Neural cell (in vitro differentiated cells): ENCODE data around the gene C5orf24. TPM values are rescaled to one million over a fixed set of nuclear protein-coding genes. Genes with fewer than 3 reads are reported as not detected.

Experiments used
- H2AFZ ChIP-seq: fragments of 200-600, 300-800 bp; sonication (generic), shearing (Covaris generic); 2 replicates; pipeline ENCODE4 v1.6.0; 2014; ENCODE audit warnings: low read depth, mild to moderate bottlenecking, antibody characterized with exemption, low read length, moderate library complexity
- H3F3A ChIP-seq: fragments of 200-600 bp; shearing (Covaris generic); 2 replicates; pipeline ENCODE4 v1.6.1; 2016; ENCODE audit warnings: mild to moderate bottlenecking, moderate library complexity, mixed read lengths, antibody characterized with exemption, low read length; ENCODE audit not compliant: insufficient read depth, poor library complexity, severe bottlenecking
- H3K27ac ChIP-seq: fragments of 200-600, 300-800 bp; sonication (generic), shearing (Covaris generic); 2 replicates; pipeline ENCODE4 v1.5.1; 2014; ENCODE audit warnings: mild to moderate bottlenecking, low read length, moderate library complexity
- H3K27me3 ChIP-seq: fragments of 300-800, 200-600 bp; sonication (generic), shearing (Covaris generic); 2 replicates; pipeline ENCODE4 v1.6.0; 2014; ENCODE audit warnings: mild to moderate bottlenecking, low read depth, low read length, moderate library complexity; ENCODE audit not compliant: insufficient read depth
- H3K36me3 ChIP-seq: fragments of 300-800, 200-600 bp; sonication (generic), shearing (Covaris generic); 2 replicates; pipeline ENCODE4 v1.5.1; 2014; ENCODE audit warnings: mild to moderate bottlenecking, antibody characterized with exemption, low read length, moderate library complexity; ENCODE audit not compliant: insufficient read depth
- H3K4me2 ChIP-seq: fragments of 300-800, 200-600 bp; sonication (generic), shearing (Covaris generic); 2 replicates; pipeline ENCODE4 v1.6.0; 2014; ENCODE audit warnings: mild to moderate bottlenecking, low read length
- H3K4me3 ChIP-seq: fragments of 300-800, 200-600 bp; sonication (generic), shearing (Covaris generic); 2 replicates; pipeline ENCODE4 v1.5.1; 2014; ENCODE audit warnings: mild to moderate bottlenecking, low read length, moderate library complexity
- H3K79me2 ChIP-seq: fragments of 200-600 bp; shearing (Covaris generic); replicated peaks from 2 replicates; pipeline ENCODE4 v1.6.0; 2014; ENCODE audit warnings: mild to moderate bottlenecking, low read length, moderate library complexity; ENCODE audit not compliant: insufficient read depth
- H3K9ac ChIP-seq: fragments of 300-800, 200-600 bp; sonication (generic), shearing (Covaris generic); 2 replicates; pipeline ENCODE4 v1.6.1; 2016; ENCODE audit warnings: mild to moderate bottlenecking, low read length, mixed read lengths
- H3K9me2 ChIP-seq: fragments of 200-600 bp; shearing (Covaris generic); 2 replicates; pipeline ENCODE4 v1.6.1; 2016; ENCODE audit warnings: mild to moderate bottlenecking, low read length, mixed read lengths; ENCODE audit not compliant: insufficient read depth
- H3K9me3 ChIP-seq: fragments of 200-600, 300-800 bp; sonication (generic), shearing (Covaris generic); 2 replicates; pipeline ENCODE4 v1.6.1; 2016; ENCODE audit warnings: mild to moderate bottlenecking, mixed run types, low read length, moderate library complexity, mixed read lengths
- H4K20me1 ChIP-seq: fragments of 200-600 bp; shearing (Covaris generic); 2 replicates; pipeline ENCODE4 v1.6.1; 2016; ENCODE audit warnings: mild to moderate bottlenecking, mixed run types; ENCODE audit not compliant: insufficient read depth
- CTCF ChIP-seq: fragments of 450-650 bp; IDR thresholded peaks from 2 replicates; pipeline ENCODE4 v1.5.1; 2014; ENCODE audit warnings: antibody characterized with exemption, mild to moderate bottlenecking, moderate library complexity; ENCODE audit not compliant: poor library complexity, severe bottlenecking
- EP300 ChIP-seq: fragments of 450-650 bp; conservative IDR thresholded peaks from 2 replicates; pipeline ENCODE4 v1.6.1; 2014; ENCODE audit warnings: antibody characterized with exemption, mild to moderate bottlenecking, moderate library complexity; ENCODE audit not compliant: poor library complexity, severe bottlenecking
- EZH2 ChIP-seq: fragments of 200-600, 300-800 bp; shearing (Covaris generic), sonication (generic); IDR thresholded peaks from 2 replicates; pipeline ENCODE4 v1.6.1; 2014; ENCODE audit warnings: antibody characterized with exemption, low read length, borderline replicate concordance, mild to moderate bottlenecking; ENCODE audit not compliant: insufficient read depth, poor library complexity, severe bottlenecking
- MXI1 ChIP-seq: fragments of 450-650 bp; conservative IDR thresholded peaks from 2 replicates; pipeline ENCODE4 v1.6.1; 2014; ENCODE audit warnings: antibody characterized with exemption, mild to moderate bottlenecking; ENCODE audit not compliant: poor library complexity, severe bottlenecking
- POLR2AphosphoS5 ChIP-seq: IDR thresholded peaks from 2 replicates; pipeline ENCODE4 v1.6.1; 2012
- RAD21 ChIP-seq: fragments of 450-650 bp; conservative IDR thresholded peaks from 2 replicates; pipeline ENCODE4 v1.6.1; 2014; ENCODE audit warnings: antibody characterized with exemption, mild to moderate bottlenecking, moderate library complexity
- REST ChIP-seq: IDR thresholded peaks from 2 replicates; pipeline ENCODE4 v1.6.1; 2012; ENCODE audit warnings: borderline replicate concordance
- SMC3 ChIP-seq: fragments of 450-650 bp; conservative IDR thresholded peaks from 2 replicates; pipeline ENCODE4 v1.6.1; 2014; ENCODE audit warnings: antibody characterized with exemption, mild to moderate bottlenecking, moderate library complexity; ENCODE audit not compliant: poor library complexity
- TAF1 ChIP-seq: IDR thresholded peaks from 2 replicates; pipeline ENCODE4 v1.6.1; 2012; ENCODE audit warnings: low read depth
- polyA plus RNA-seq: library from polyadenylated mRNA; depleted of rRNA; stranded (reverse); fragments of >200 nt; gene quantifications from 2 replicates; pipeline ENCODE4 v1.2.3, GENCODE V29; 2014

The C5orf24 gene
- polyA plus RNA-seq, 1 donor from 2014 or later: 71.7 TPM

- H3K27me3 ChIP-seq: no peaks in the 10 kb centered on the region
- H4K20me1 ChIP-seq: no peaks in the 10 kb centered on the region
- H3K27ac ChIP-seq: no peak overlapping the region
- H3K4me2 ChIP-seq: no peak overlapping the region
- no peaks in the 10 kb centered on the region for H3K9me3 ChIP-seq
- peaks cover 3% of the 10 kb centered on the region for H3K36me3 ChIP-seq
- H3F3A ChIP-seq: no peaks in the 10 kb centered on the region
- peaks cover 3% of the 10 kb centered on the region for H3K79me2 ChIP-seq
- H2AFZ ChIP-seq: no peak overlapping the region
- no peak overlapping the region for H3K4me3 ChIP-seq
- H3K9me2 ChIP-seq: no peaks in the 10 kb centered on the region
- TF ChIP-seq CTCF: no peak
- TF ChIP-seq RAD21: no peak
- no peak for TF ChIP-seq TAF1
- no peak for TF ChIP-seq SMC3
- TF ChIP-seq REST: no peak
- TF ChIP-seq MXI1: no peak
- TF ChIP-seq EZH2: no peak
- no peak for TF ChIP-seq EP300
- TF ChIP-seq POLR2AphosphoS5: no peak
- no peak overlapping the region for H3K9ac ChIP-seq
These were observed 41.9 kb downstream of the C5orf24 start for GRCh38 chr5:134887593-134888159.

GRCh38 chr5:134889335-134889734 lies 43.6 kb downstream of the C5orf24 start:
- H3K4me2 ChIP-seq: no peak overlapping the region
- no peak overlapping the region for H2AFZ ChIP-seq
- no peak overlapping the region for H3K27ac ChIP-seq
- no peaks in the 10 kb centered on the region for H4K20me1 ChIP-seq
- H3K79me2 ChIP-seq: peaks cover 3% of the 10 kb centered on the region
- H3K9me3 ChIP-seq: no peaks in the 10 kb centered on the region
- peaks cover 3% of the 10 kb centered on the region for H3K36me3 ChIP-seq
- H3K4me3 ChIP-seq: no peak overlapping the region
- H3F3A ChIP-seq: no peaks in the 10 kb centered on the region
- no peaks in the 10 kb centered on the region for H3K9me2 ChIP-seq
- TF ChIP-seq CTCF: no peak
- TF ChIP-seq POLR2AphosphoS5: no peak
- no peak for TF ChIP-seq TAF1
- no peak for TF ChIP-seq SMC3
- no peak for TF ChIP-seq REST
- no peak for TF ChIP-seq MXI1
- no peak for TF ChIP-seq EZH2
- no peak for TF ChIP-seq EP300
- TF ChIP-seq RAD21: no peak
- H3K27me3 ChIP-seq: no peaks in the 10 kb centered on the region
- no peak overlapping the region for H3K9ac ChIP-seq
